Suprapubic skin (tissue), 3 donors: Measurements from ENCODE around the gene GNS.

ENCODE experiments used
- POLR2AphosphoS5 ChIP-seq, 3 donors: sonication (generic); formaldehyde crosslinking; IDR thresholded peaks; one replicate each; pipeline ENCODE4 v1.6.1; 2017; ENCODE audit warnings: antibody characterized with exemption in 3 of 3
- TF ChIP-seq, protein P1 (sequence below), 2 donors: fragments of 200-600 bp in 1 of 2; fragments of 450-650 bp in 1 of 2; sonication (generic) in 1 of 2; IDR thresholded peaks; one replicate each; pipeline ENCODE4 v1.5.1; 2016 to 2019; ENCODE audit warnings: antibody characterized with exemption in 2 of 2, mild to moderate bottlenecking in 1 of 2, moderate library complexity in 1 of 2

- TF ChIP-seq, protein P1, sequence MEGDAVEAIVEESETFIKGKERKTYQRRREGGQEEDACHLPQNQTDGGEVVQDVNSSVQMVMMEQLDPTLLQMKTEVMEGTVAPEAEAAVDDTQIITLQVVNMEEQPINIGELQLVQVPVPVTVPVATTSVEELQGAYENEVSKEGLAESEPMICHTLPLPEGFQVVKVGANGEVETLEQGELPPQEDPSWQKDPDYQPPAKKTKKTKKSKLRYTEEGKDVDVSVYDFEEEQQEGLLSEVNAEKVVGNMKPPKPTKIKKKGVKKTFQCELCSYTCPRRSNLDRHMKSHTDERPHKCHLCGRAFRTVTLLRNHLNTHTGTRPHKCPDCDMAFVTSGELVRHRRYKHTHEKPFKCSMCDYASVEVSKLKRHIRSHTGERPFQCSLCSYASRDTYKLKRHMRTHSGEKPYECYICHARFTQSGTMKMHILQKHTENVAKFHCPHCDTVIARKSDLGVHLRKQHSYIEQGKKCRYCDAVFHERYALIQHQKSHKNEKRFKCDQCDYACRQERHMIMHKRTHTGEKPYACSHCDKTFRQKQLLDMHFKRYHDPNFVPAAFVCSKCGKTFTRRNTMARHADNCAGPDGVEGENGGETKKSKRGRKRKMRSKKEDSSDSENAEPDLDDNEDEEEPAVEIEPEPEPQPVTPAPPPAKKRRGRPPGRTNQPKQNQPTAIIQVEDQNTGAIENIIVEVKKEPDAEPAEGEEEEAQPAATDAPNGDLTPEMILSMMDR (IDR thresholded peaks at IDR 0.05), result no peak
- no peak for TF ChIP-seq POLR2AphosphoS5 (IDR thresholded peaks at IDR 0.05)
Observed at GRCh38 chr12:64678248-64678647, 81.0 kb downstream of the GNS start.
